PFSK-1 (cell line): Measurements from ENCODE around the gene PAQR6.

Experiments used
- POLR2AphosphoS5 ChIP-seq: IDR thresholded peaks from 2 replicates; pipeline ENCODE4 v1.6.1; 2012; ENCODE audit warnings: low read depth, mild to moderate bottlenecking, control low read depth, low read length, moderate library complexity
- SIN3A ChIP-seq: IDR thresholded peaks from 2 replicates; pipeline ENCODE4 v1.6.1; 2012; ENCODE audit warnings: mild to moderate bottlenecking, low read length, moderate library complexity, borderline replicate concordance; ENCODE audit not compliant: insufficient read depth
- TAF1 ChIP-seq: IDR thresholded peaks from 2 replicates; pipeline ENCODE4 v1.6.1; 2012; ENCODE audit warnings: low read length, control low read depth, borderline replicate concordance; ENCODE audit not compliant: insufficient read depth

GRCh38 chr1:156291226-156292061 lies 43.6 kb upstream of the PAQR6 start:
- TF ChIP-seq POLR2AphosphoS5 (no peak), TAF1 (no peak), SIN3A (no peak)
